ENCODE measurements around the gene ENTPD8. TPM values are rescaled to one million over a fixed set of nuclear protein-coding genes. Genes with fewer than 3 reads are reported as not detected.

Gene ENTPD8
- total RNA-seq, 1 experiment from 2014 or later = 0.77 TPM

DNA sequence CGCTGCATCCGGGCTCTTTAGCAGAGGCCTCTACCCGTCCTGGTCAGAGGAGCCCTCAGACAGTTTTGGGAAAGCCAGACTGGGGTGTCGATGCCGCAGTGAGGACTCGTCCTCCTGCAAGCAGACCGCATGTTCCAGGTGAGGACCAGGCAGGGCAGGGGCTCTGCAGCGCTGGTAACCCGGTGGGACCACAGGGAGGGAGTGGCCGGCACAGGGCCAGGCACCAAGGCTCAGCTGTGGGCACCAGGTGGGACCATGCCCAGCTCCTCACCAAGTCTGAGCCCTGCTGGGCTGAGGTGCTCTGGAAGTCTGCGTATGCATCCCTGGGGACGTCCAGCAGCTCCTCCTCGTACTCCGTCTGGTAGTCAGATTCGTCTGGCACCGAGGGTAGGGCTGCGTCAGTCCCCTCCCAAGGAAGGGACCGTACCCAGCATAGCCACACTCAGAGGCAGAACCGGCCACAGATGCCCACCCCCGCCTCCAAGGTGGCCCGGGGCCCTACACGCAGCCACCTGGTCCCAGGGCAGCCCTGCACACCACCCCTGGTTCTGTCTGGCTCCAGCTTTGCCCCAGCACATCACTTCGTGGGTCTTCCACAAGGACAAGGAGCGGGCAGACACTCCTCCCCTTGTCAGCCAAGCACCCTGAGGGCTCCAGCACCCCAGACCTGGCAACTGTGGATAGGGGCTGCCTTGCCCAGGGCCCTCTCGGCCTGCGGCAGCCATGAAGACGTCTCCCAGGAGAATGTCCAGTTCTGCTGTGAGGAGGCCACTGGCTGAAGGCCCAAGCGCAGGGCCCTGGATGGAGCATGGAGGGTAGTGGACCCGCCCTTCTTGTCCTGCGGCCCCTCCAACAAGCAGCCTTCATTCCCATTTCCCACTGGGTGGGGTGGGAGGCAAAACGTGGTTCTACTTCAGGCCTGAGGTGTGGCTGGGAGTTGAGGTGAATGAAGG lies 19.5 kb upstream of the ENTPD8 start:
- Histone ChIP-seq H3K14ac (ENCODE audit: insufficient read depth, low read length) (no peak overlapping the region), H3K27ac (ENCODE audit: insufficient read length, low read depth, low read length) (no peak overlapping the region), H3K4me2 (ENCODE audit: insufficient read depth, insufficient read length, low read length) (no peak overlapping the region), H3K27me3 (ENCODE audit: insufficient read depth, low read length) (no peaks in the 10 kb centered on the region; the same call in 1 of the 2 replicates), H3K79me2 (ENCODE audit: insufficient read depth, low read length) (no peaks in the 10 kb centered on the region), H3K79me1 (ENCODE audit: insufficient read depth, low read depth, low read length, poor library complexity, severe bottlenecking) (no peaks in the 10 kb centered on the region), H4K8ac (replicated peaks; ENCODE audit: insufficient read length, low read depth, low read length) (no peak overlapping the region), H3K18ac (ENCODE audit: insufficient read length, low read depth, low read length) (no peak overlapping the region), H3K23me2 (ENCODE audit: insufficient read length, low read depth, low read length, poor library complexity, severe bottlenecking) (peaks cover 9% of the 10 kb centered on the region), H3T11ph (ENCODE audit: low read length) (no peak overlapping the region), H3K9me3 (ENCODE audit: control insufficient read depth, low read depth, low read length) (no peaks in the 10 kb centered on the region), H3K56ac (ENCODE audit: insufficient read length, low read depth, low read length) (no peak overlapping the region), H3K4me1 (ENCODE audit: insufficient read depth, low read length) (no peaks in the 10 kb centered on the region), H2BK12ac (ENCODE audit: insufficient read length, low read depth, low read length) (no peak overlapping the region), H2BK120ac (ENCODE audit: low read depth, low read length, poor library complexity, severe bottlenecking) (no peak overlapping the region), H2AFZ (ENCODE audit: low read length) (no peak overlapping the region), H3K9ac (ENCODE audit: extremely low read depth, insufficient read length, low read length) (no peak overlapping the region), H4K5ac (ENCODE audit: insufficient read length, low read depth, low read length) (no peak overlapping the region), H3K4ac (ENCODE audit: low read depth, low read length) (no peak overlapping the region), H3K23ac (ENCODE audit: insufficient read length, low read depth, low read length) (no peak overlapping the region), H2AK5ac (ENCODE audit: insufficient read length, low read length) (no peak overlapping the region), H4K20me1 (ENCODE audit: control insufficient read depth, insufficient read depth, insufficient read length) (peaks cover 3% of the 10 kb centered on the region), H2BK20ac (ENCODE audit: low read depth, low read length, poor library complexity, severe bottlenecking) (no peak overlapping the region), H4K91ac (ENCODE audit: insufficient read length, low read depth, low read length) (no peak overlapping the region), H2BK5ac (ENCODE audit: insufficient read length, low read length) (no peak overlapping the region), H2BK15ac (ENCODE audit: low read depth, low read length) (no peak overlapping the region; the same call in 1 of the 2 replicates)
- Mint-ChIP-seq H3K9me3 (no peaks in the 10 kb centered on the region), H3K27me3 (ENCODE audit: low read depth) (peaks cover 30% of the 10 kb centered on the region), H3K4me3 (no peak overlapping the region), H3K27ac (no peak overlapping the region), H3K4me1 (peaks cover 0 to 4% of the 10 kb centered on the region in 2 experiments; a peak in 1 of 4 replicates), H3K36me3 (ENCODE audit: insufficient read depth in 1 of 3, low read depth in 3 of 3) (peaks cover 0 to 16% (median 11%) of the 10 kb centered on the region in 3 experiments; a peak in 4 of 7 replicates)
- no peak for TF ChIP-seq CTCF (conservative IDR thresholded peaks at IDR 0.05)
- peak; percentile 28 for DNase-seq
- WGBS (ENCODE audit: extremely low coverage, insufficient read length, low lambda C conversion rate) = no CpG with 5 or more reads among the region's 31 CpGs

All from H9 (cell line).